OCI-LY1 (cell line): ENCODE results near the gene ARHGAP10.

Source experiments
- H2AFZ ChIP-seq: fragments of 200-600 bp; sonication (generic), shearing (Covaris generic); 2 replicates; pipeline ENCODE4 v1.6.0; 2014; ENCODE audit warnings: antibody characterized with exemption, mild to moderate bottlenecking, low read length
- H3F3A ChIP-seq: fragments of 200-600 bp; sonication (generic), shearing (Covaris generic); 2 replicates; pipeline ENCODE4 v1.6.0; 2014; ENCODE audit warnings: mild to moderate bottlenecking, antibody characterized with exemption, low read length, moderate library complexity; ENCODE audit not compliant: insufficient read depth
- H3K27ac ChIP-seq: fragments of 200-600 bp; sonication (generic); 2 replicates; pipeline ENCODE4 v1.5.1; 2014; ENCODE audit warnings: low read length, mixed run types, mild to moderate bottlenecking, low read depth; ENCODE audit not compliant: poor library complexity, severe bottlenecking
- H3K27me3 ChIP-seq: fragments of 200-600 bp; sonication (generic); 2 replicates; pipeline ENCODE4 v1.6.0; 2014; ENCODE audit warnings: antibody characterized with exemption, mild to moderate bottlenecking, low read length, moderate library complexity; ENCODE audit not compliant: insufficient read depth
- H3K36me3 ChIP-seq: fragments of 200-600 bp; sonication (generic); 2 replicates; pipeline ENCODE4 v1.6.1; 2014; ENCODE audit warnings: mild to moderate bottlenecking, antibody characterized with exemption, low read length, moderate library complexity, mixed read lengths; ENCODE audit not compliant: insufficient read depth
- H3K4me1 ChIP-seq: fragments of 200-600 bp; sonication (generic); 2 replicates; pipeline ENCODE4 v1.5.1; 2014; ENCODE audit warnings: mild to moderate bottlenecking, low read length, moderate library complexity; ENCODE audit not compliant: insufficient read depth, severe bottlenecking
- H3K4me2 ChIP-seq: fragments of 200-600 bp; sonication (generic), shearing (Covaris generic); 2 replicates; pipeline ENCODE4 v1.6.1; 2014; ENCODE audit warnings: low read length
- H3K4me3 ChIP-seq: fragments of 200-600 bp; sonication (generic); 2 replicates; pipeline ENCODE4 v1.5.1; 2014; ENCODE audit warnings: low read length, low read depth, mild to moderate bottlenecking, mixed read lengths; ENCODE audit not compliant: poor library complexity, severe bottlenecking
- H3K79me2 ChIP-seq: fragments of 200-600 bp; shearing (Covaris generic); 2 replicates; pipeline ENCODE4 v1.6.1; 2016; ENCODE audit warnings: mixed run types, low read length, mixed read lengths; ENCODE audit not compliant: insufficient read depth
- H3K9ac ChIP-seq: fragments of 200-600 bp; sonication (generic), shearing (Covaris generic); 2 replicates; pipeline ENCODE4 v1.6.1; 2014; ENCODE audit warnings: mild to moderate bottlenecking, low read length, mixed read lengths
- H3K9me2 ChIP-seq: fragments of 200-600 bp; sonication (generic), shearing (Covaris generic); 2 replicates; pipeline ENCODE4 v1.6.1; 2014; ENCODE audit warnings: low read depth, mild to moderate bottlenecking, low read length, mixed read lengths
- H3K9me3 ChIP-seq: fragments of 200-600 bp; shearing (Covaris generic); 2 replicates; pipeline ENCODE4 v1.6.1; 2014; ENCODE audit warnings: low read length, mixed read lengths
- H4K20me1 ChIP-seq: fragments of 200-600 bp; sonication (generic), shearing (Covaris generic); 2 replicates; pipeline ENCODE4 v1.6.0; 2016; ENCODE audit warnings: mild to moderate bottlenecking, low read length; ENCODE audit not compliant: insufficient read depth
- CTCF ChIP-seq: fragments of 200-600 bp; sonication (generic), shearing (Covaris generic); IDR thresholded peaks from 2 replicates; pipeline ENCODE4 v1.5.1; 2017; ENCODE audit warnings: mild to moderate bottlenecking, antibody characterized with exemption, low read length, moderate library complexity, mixed read lengths
- EZH2 ChIP-seq: fragments of 200-600 bp; sonication (generic), shearing (Covaris generic); IDR thresholded peaks from 2 replicates; pipeline ENCODE4 v1.8.0; 2017; ENCODE audit warnings: borderline replicate concordance, mixed run types, mild to moderate bottlenecking, antibody characterized with exemption, low read length, moderate library complexity, mixed read lengths

Gene ARHGAP10

GRCh38 chr4:148071009-148071408, 339.1 kb downstream of the ARHGAP10 start:
- Histone ChIP-seq H2AFZ (no peak overlapping the region), H3K79me2 (no peaks in the 10 kb centered on the region), H3F3A (no peaks in the 10 kb centered on the region), H3K36me3 (0 out of 2 replicates have a peak, but pooled peaks cover 2% of the 10 kb centered on the region), H4K20me1 (no peaks in the 10 kb centered on the region), H3K27me3 (no peaks in the 10 kb centered on the region), H3K9ac (no peak overlapping the region), H3K4me2 (no peak overlapping the region), H3K4me1 (peaks cover 4% of the 10 kb centered on the region), H3K9me2 (no peaks in the 10 kb centered on the region), H3K9me3 (no peaks in the 10 kb centered on the region; the same call in 1 of the 2 replicates), H3K27ac (no peak overlapping the region), H3K4me3 (no peak overlapping the region)
- TF ChIP-seq CTCF (no peak), EZH2 (no peak)

- no peaks in the 10 kb centered on the region for H3K4me1 ChIP-seq
Observed at GRCh38 chr4:148072789-148073188, 340.9 kb downstream of the ARHGAP10 start.

GRCh38 chr4:148073349-148073748, 341.5 kb downstream of the ARHGAP10 start:
- Histone ChIP-seq H3K36me3 (peaks cover 4% of the 10 kb centered on the region; the same call in 1 of the 2 replicates), H2AFZ (no peak overlapping the region), H3K4me2 (no peak overlapping the region), H3K9me2 (no peaks in the 10 kb centered on the region), H3K79me2 (no peaks in the 10 kb centered on the region), H3K4me3 (no peak overlapping the region), H3K27me3 (no peaks in the 10 kb centered on the region), H3K4me1 (no peaks in the 10 kb centered on the region), H3K9ac (no peak overlapping the region), H3K9me3 (peaks cover 6% of the 10 kb centered on the region; the same call in 1 of the 2 replicates), H3K27ac (no peak overlapping the region), H4K20me1 (no peaks in the 10 kb centered on the region), H3F3A (no peaks in the 10 kb centered on the region)
- TF ChIP-seq EZH2 (no peak), CTCF (no peak)

More at GRCh38 chr4:148072789-148073188, 340.9 kb downstream of the ARHGAP10 start:
- Histone ChIP-seq H3F3A (no peaks in the 10 kb centered on the region), H2AFZ (no peak overlapping the region), H4K20me1 (no peaks in the 10 kb centered on the region), H3K4me3 (no peak overlapping the region), H3K9ac (no peak overlapping the region), H3K79me2 (no peaks in the 10 kb centered on the region), H3K9me2 (no peaks in the 10 kb centered on the region), H3K27me3 (no peaks in the 10 kb centered on the region), H3K9me3 (peaks cover 6% of the 10 kb centered on the region; the same call in 1 of the 2 replicates), H3K36me3 (peaks cover 4% of the 10 kb centered on the region; the same call in 1 of the 2 replicates), H3K4me2 (no peak overlapping the region), H3K27ac (no peak overlapping the region)
- TF ChIP-seq EZH2 (no peak), CTCF (no peak)
